ENCODE measurements around the gene DAGLB. TPM values are rescaled to one million over a fixed set of nuclear protein-coding genes. Genes with fewer than 3 reads are reported as not detected.
"Not testable (repeated sequence)": the region's sequence is repeated elsewhere in the genome, so short reads cannot be mapped to it uniquely, and the experiment has no call there.

The DAGLB gene
- total RNA-seq, 2 experiments from 2014 or later = 25.1 to 28.5 TPM

DNA sequence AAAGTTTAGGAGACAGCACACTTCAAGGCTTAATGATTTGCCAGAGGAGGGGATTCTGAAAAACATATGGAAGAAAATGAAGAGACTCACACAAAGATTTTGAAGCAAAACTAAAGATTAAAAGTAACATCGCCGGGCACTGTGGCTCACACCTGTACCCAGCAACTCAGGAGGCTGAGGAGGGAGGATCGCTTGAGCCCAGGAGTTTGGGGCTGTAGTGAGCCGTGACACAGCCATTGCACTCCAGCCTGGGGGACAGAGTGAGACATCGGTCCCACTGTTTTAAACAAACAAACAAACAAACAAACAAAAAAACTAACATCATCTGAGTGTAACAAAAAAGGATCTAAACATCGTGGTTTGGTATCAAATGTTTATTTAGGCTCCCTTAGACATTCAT is 33.7 kb upstream of the DAGLB start:
- DNase-seq (no peak), ATAC-seq (no peak)
- ChIA-PET CTCF (interaction anchor here (1.2 kb wide), 1 partner anchor 45 kb away, joined by 3 read pairs; no protein-coding TSS in a partner anchor), POLR2A (no interaction called here)
- no peaks in the 10 kb centered on the region for H3K27me3 Mint-ChIP-seq (ENCODE audit: low read depth)
- peaks cover 68% of the 10 kb centered on the region for H3K4me1 Mint-ChIP-seq (ENCODE audit: low read depth)
- H3K27ac Mint-ChIP-seq = no peak overlapping the region
- H3K4me3 Mint-ChIP-seq = peak overlapping the region; percentile 20
- H3K36me3 Mint-ChIP-seq (ENCODE audit: low read depth) = peaks cover 34% of the 10 kb centered on the region
- H3K9me3 Mint-ChIP-seq (ENCODE audit: insufficient read depth) = no peaks in the 10 kb centered on the region

- DNase-seq (no peak), ATAC-seq (no peak)
- Mint-ChIP-seq H3K4me3 (no peak overlapping the region), H3K27ac (peak overlapping the region; percentile 37), H3K9me3 (ENCODE audit: insufficient read depth) (no peaks in the 10 kb centered on the region), H3K36me3 (ENCODE audit: low read depth) (peaks cover 34% of the 10 kb centered on the region), H3K27me3 (ENCODE audit: low read depth) (no peaks in the 10 kb centered on the region), H3K4me1 (ENCODE audit: low read depth) (peaks cover 75% of the 10 kb centered on the region)
- CTCF ChIA-PET = interaction anchor here (1.2 kb wide), 1 partner anchor 44 kb away, joined by 3 read pairs; no protein-coding TSS in a partner anchor
- POLR2A ChIA-PET = no interaction called here
These were observed 32.5 kb upstream of the DAGLB start for GRCh38 chr7:6480323-6480660.

- Mint-ChIP-seq H3K4me1 (ENCODE audit: low read depth) (peaks cover 71% of the 10 kb centered on the region), H3K27ac (peak overlapping the region; percentile 91), H3K4me3 (peak overlapping the region; percentile 56), H3K9me3 (ENCODE audit: insufficient read depth) (no peaks in the 10 kb centered on the region), H3K27me3 (ENCODE audit: low read depth) (no peaks in the 10 kb centered on the region), H3K36me3 (ENCODE audit: low read depth) (peaks cover 37% of the 10 kb centered on the region)
- POLR2A ChIA-PET = no interaction called here
- CTCF ChIA-PET = interaction anchor here (1.5 to 1.8 kb wide), 2 partner anchors 14 to 43 kb away, joined by 3 to 5 read pairs; no protein-coding TSS in a partner anchor
- DNase-seq (peak; percentile 58), ATAC-seq (no peak)
These were observed 31.3 kb upstream of the DAGLB start for GRCh38 chr7:6479067-6479466.

- Mint-ChIP-seq H3K27ac (peak overlapping the region; percentile 91), H3K9me3 (ENCODE audit: insufficient read depth) (no peaks in the 10 kb centered on the region), H3K27me3 (ENCODE audit: low read depth) (no peaks in the 10 kb centered on the region), H3K4me3 (no peak overlapping the region), H3K4me1 (ENCODE audit: low read depth) (peaks cover 71% of the 10 kb centered on the region), H3K36me3 (ENCODE audit: low read depth) (peaks cover 41% of the 10 kb centered on the region)
- POLR2A ChIA-PET = no interaction called here
- DNase-seq (no peak), ATAC-seq (no peak)
- CTCF ChIA-PET = interaction anchor here (1.2 to 1.8 kb wide), 3 partner anchors 11 to 42 kb away, joined by 3 to 5 read pairs (median 3); no protein-coding TSS in a partner anchor
These were observed 30.4 kb upstream of the DAGLB start for GRCh38 chr7:6478186-6478585.

DNA sequence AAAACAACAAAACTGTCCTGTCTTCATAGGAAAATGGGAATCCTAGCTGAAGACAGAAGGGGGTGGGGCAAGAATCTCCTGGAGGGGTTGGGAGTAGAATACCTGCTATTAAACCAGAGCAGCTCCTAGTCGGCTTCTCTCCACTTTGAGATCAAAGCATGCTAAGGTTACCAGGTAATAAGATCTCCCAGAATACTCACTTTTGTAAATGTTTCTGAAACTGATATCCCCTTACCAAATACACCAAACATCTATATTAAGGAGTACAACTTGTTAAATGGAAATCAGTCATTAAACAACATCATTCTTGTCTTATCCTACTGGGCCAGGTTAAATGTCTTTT is 29.5 kb upstream of the DAGLB start:
- no peaks in the 10 kb centered on the region for H3K27me3 Mint-ChIP-seq (ENCODE audit: low read depth)
- ATAC-seq (no peak), DNase-seq (no peak)
- POLR2A ChIA-PET = no interaction called here
- H3K4me1 Mint-ChIP-seq (ENCODE audit: low read depth) = peaks cover 66% of the 10 kb centered on the region
- H3K36me3 Mint-ChIP-seq (ENCODE audit: low read depth) = peaks cover 41% of the 10 kb centered on the region
- no peak overlapping the region for H3K27ac Mint-ChIP-seq
- CTCF ChIA-PET = no interaction called here
- H3K9me3 Mint-ChIP-seq (ENCODE audit: insufficient read depth) = no peaks in the 10 kb centered on the region
- no peak overlapping the region for H3K4me3 Mint-ChIP-seq

DNA sequence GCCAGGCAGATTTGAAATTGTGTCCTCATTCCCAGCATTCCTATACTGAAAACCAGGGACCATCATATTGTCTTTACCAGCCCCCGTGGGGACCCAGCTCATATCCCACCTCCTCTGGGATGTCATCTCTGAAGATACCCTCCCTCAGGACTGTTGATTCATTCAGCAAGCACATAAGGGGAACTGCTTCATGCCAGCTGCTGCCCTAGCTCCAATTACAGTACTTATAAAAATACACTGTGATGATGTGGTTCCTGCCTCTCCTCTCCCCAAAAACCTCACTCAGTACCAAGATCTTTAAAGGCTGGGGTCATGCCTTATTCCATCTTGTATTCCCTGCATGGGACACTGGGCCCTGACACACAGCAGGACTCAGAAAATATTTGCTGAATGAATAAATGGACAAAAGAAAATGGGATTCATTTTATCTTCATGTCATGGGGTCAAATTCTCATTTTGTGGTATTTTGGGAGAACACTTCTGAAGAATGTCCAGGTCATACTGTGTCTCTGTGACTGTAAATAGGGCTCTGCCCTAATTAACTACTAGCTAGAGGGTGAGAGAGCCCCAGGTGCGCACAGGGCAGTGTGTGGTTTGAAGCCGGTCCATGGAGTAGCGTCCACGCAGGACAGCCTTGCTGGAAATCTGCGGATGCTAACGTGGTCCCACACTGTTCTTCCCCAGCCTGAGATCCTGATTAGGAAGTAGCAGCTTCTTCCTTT is 29.0 kb upstream of the DAGLB start:
- H3K27me3 Mint-ChIP-seq (ENCODE audit: low read depth) = no peaks in the 10 kb centered on the region
- no peak for ATAC-seq
- H3K4me1 Mint-ChIP-seq (ENCODE audit: low read depth) = peaks cover 62% of the 10 kb centered on the region
- no peaks in the 10 kb centered on the region for H3K9me3 Mint-ChIP-seq (ENCODE audit: insufficient read depth)
- DNase-seq = no peak
- ChIA-PET POLR2A (no interaction called here), CTCF (interaction anchor here (0.9 kb wide), 1 partner anchor 42 kb away, joined by 3 read pairs; no protein-coding TSS in a partner anchor)
- no peak overlapping the region for H3K27ac Mint-ChIP-seq
- H3K4me3 Mint-ChIP-seq = no peak overlapping the region
- H3K36me3 Mint-ChIP-seq (ENCODE audit: low read depth) = peaks cover 43% of the 10 kb centered on the region

DNA sequence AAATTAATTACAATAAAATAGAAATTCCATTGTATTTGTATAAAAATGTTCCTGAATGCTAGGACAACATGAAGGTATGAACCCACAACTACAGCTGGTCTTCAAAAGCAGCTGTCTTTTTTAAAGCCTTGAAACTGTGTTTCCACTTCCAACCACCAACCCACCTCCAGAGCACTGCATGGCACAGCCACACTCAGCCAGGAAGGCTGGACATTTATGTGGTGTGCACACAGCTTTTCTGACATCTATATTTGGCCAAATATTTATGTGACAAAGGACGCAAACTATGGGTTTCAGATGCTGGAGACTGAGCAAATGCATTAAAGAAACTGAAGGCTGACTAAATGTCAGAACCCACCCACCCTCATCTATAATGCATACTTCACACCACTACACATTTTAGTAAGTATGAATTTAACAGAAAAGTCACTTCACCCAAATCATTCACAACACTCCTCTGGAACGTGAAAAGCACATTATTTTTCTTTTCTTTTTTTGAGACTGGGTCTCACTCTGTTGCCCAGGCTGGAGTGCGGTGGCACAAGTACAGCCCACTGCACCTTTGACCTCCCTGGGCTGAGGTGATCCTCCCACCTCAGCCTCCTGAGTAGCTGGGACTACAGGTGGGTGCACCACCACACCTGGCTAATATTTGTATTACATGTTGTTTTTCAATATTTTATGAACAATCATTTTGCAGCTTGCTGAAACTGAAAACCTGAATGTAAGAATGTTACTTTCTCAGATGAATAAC is 27.9 kb upstream of the DAGLB start:
- no peaks in the 10 kb centered on the region for H3K9me3 Mint-ChIP-seq (ENCODE audit: insufficient read depth)
- CTCF ChIA-PET = interaction anchor here (0.9 to 1.6 kb wide), 3 partner anchors 13 to 41 kb away, joined by 3 read pairs; no protein-coding TSS in a partner anchor
- POLR2A ChIA-PET = no interaction called here
- no peak overlapping the region for H3K27ac Mint-ChIP-seq
- no peak overlapping the region for H3K4me3 Mint-ChIP-seq
- no peak for ATAC-seq
- H3K4me1 Mint-ChIP-seq (ENCODE audit: low read depth) = peaks cover 51% of the 10 kb centered on the region
- peaks cover 41% of the 10 kb centered on the region for H3K36me3 Mint-ChIP-seq (ENCODE audit: low read depth)
- DNase-seq = no peak
- H3K27me3 Mint-ChIP-seq (ENCODE audit: low read depth) = no peaks in the 10 kb centered on the region

- H3K36me3 Mint-ChIP-seq (ENCODE audit: low read depth) = peaks cover 65% of the 10 kb centered on the region
- H3K4me1 Mint-ChIP-seq (ENCODE audit: low read depth) = no peaks in the 10 kb centered on the region
These were observed 18.1 kb upstream of the DAGLB start for GRCh38 chr7:6465862-6466261.

DNA sequence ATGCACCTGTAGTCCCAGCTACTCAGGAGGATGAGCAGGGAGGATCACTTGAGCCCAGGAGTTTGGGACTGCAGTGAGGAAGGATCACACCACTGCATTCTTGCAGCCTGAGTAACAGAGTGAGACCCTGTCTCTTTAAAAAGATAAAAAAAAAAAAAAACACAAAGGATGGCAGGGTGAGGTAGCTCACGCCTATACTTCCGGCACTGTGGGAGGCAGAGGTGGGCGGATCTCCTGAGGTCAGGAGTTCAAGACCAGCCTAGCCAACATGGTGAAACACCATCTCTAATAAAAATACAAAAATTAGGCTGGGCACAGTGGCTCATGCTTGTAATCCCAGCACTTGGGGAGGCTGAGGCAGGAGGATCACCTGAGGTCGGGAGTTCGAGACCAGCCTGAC is 15.9 kb upstream of the DAGLB start:
- H3K4me1 Mint-ChIP-seq (ENCODE audit: low read depth); H3K27ac Mint-ChIP-seq; DNase-seq; H3K9me3 Mint-ChIP-seq (ENCODE audit: insufficient read depth); H3K27me3 Mint-ChIP-seq (ENCODE audit: low read depth); ATAC-seq; H3K4me3 Mint-ChIP-seq: not testable (repeated sequence)
- CTCF ChIA-PET = interaction anchor here (1.1 kb wide), 1 partner anchor 11 kb away, joined by 3 read pairs; no protein-coding TSS in a partner anchor
- H3K36me3 Mint-ChIP-seq (ENCODE audit: low read depth) = peaks cover 55% of the 10 kb centered on the region
- POLR2A ChIA-PET = interaction anchor here (1.5 kb wide), 1 partner anchor 15 kb away, joined by 4 read pairs; the partner anchor contains the start of gene DAGLB

More at GRCh38 chr7:6465862-6466261, 18.1 kb upstream of the DAGLB start:
- no peak for ATAC-seq
- Mint-ChIP-seq H3K27me3 (ENCODE audit: low read depth) (no peaks in the 10 kb centered on the region), H3K4me3 (no peak overlapping the region), H3K27ac (no peak overlapping the region), H3K9me3 (ENCODE audit: insufficient read depth) (no peaks in the 10 kb centered on the region)
- CTCF ChIA-PET = interaction anchor here (0.9 kb wide), 1 partner anchor 13 kb away, joined by 3 read pairs; no protein-coding TSS in a partner anchor
- no peak for DNase-seq
- POLR2A ChIA-PET = no interaction called here

DNA sequence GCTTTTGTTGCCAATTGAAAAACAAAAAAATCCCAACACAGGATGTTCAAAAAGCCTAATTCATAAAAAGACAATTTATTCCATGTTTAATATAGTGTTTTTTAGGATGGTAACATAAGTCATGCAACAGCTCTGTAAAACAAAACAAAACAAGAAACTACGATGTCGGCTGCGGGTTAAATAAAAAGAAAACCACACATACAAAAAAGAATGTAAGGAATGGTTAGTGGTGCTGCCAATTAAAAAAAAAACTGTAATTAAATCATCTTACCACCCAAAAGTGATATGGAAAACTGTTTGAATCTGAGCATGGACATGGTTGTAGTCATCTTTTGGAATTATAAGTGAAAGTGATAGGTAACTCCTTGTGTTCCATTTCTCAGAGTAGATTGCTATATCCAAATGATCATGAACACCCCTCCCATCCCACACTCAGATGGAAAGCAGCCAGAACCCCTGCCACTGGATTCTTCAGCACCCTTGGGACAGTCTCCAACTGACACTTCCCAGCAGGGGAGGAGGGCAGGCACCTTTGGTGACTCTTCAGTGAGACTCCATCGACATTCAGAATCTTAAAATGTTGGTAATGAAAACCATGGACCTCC is 14.3 kb upstream of the DAGLB start:
- CTCF ChIA-PET = no interaction called here
- Mint-ChIP-seq H3K27ac (no peak overlapping the region), H3K4me3 (no peak overlapping the region), H3K9me3 (ENCODE audit: insufficient read depth) (no peaks in the 10 kb centered on the region), H3K36me3 (ENCODE audit: low read depth) (peaks cover 43% of the 10 kb centered on the region), H3K4me1 (ENCODE audit: low read depth) (no peaks in the 10 kb centered on the region), H3K27me3 (ENCODE audit: low read depth) (no peaks in the 10 kb centered on the region)
- POLR2A ChIA-PET = interaction anchor here (1.5 kb wide), 1 partner anchor 14 kb away, joined by 4 read pairs; the partner anchor contains the start of gene DAGLB
- DNase-seq (no peak), ATAC-seq (no peak)

- H3K36me3 Mint-ChIP-seq (ENCODE audit: low read depth) = peaks cover 37% of the 10 kb centered on the region
- CTCF ChIA-PET = no interaction called here
- H3K4me1 Mint-ChIP-seq (ENCODE audit: low read depth) = no peaks in the 10 kb centered on the region
- no peak overlapping the region for H3K27ac Mint-ChIP-seq
- no peaks in the 10 kb centered on the region for H3K9me3 Mint-ChIP-seq (ENCODE audit: insufficient read depth)
- no peak overlapping the region for H3K4me3 Mint-ChIP-seq
- no peaks in the 10 kb centered on the region for H3K27me3 Mint-ChIP-seq (ENCODE audit: low read depth)
- ATAC-seq = no peak
- POLR2A ChIA-PET = no interaction called here
- DNase-seq = no peak
These were observed 13.3 kb upstream of the DAGLB start for GRCh38 chr7:6460990-6461584.

All from activated CD8-positive, alpha-beta T cell treated with anti-CD3 and anti-CD28 coated beads, Interleukin-2, amount 10 ng/mL, durations not matched to agents 7 days and 5 days (primary cell).